ENCODE measurements around the gene SGCA. TPM values are rescaled to one million over a fixed set of nuclear protein-coding genes. Genes with fewer than 3 reads are reported as not detected.

Gene SGCA
- total and polyA plus RNA-seq, 9 of the 15 experiments (the other 6 are each of a cell fraction or from before 2014, with no cell fraction given): not detected

- TF ChIP-seq ZBTB9 (CRISPR knock-in tag; IDR thresholded peaks at IDR 0.05) (no peak), NFE2 (IDR thresholded peaks at IDR 0.05; ENCODE audit: low read depth) (no peak), RBBP5 (IDR thresholded peaks at IDR 0.05; ENCODE audit: borderline replicate concordance, insufficient read depth, low read length, poor library complexity, severe bottlenecking) (no peak), ZNF140 (CRISPR knock-in tag; IDR thresholded peaks at IDR 0.05) (no peak), ZNF589 (CRISPR knock-in tag; IDR thresholded peaks at IDR 0.05; ENCODE audit: low read depth) (no peak), ZNF143 (CRISPR knock-in tag; IDR thresholded peaks at IDR 0.05) (no peak), MXD1 (CRISPR knock-in tag; IDR thresholded peaks at IDR 0.05; ENCODE audit: borderline replicate concordance, poor library complexity, severe bottlenecking) (no peak), HDAC2 (IDR thresholded peaks at IDR 0.05) (no peak), MAFF (IDR thresholded peaks at IDR 0.05; ENCODE audit: low read length) (no peak), RBM25 (IDR thresholded peaks at IDR 0.05; ENCODE audit: low read depth, low read length, severe bottlenecking) (no peak)
- H3K9ac ChIP-seq (ENCODE audit: insufficient read depth in 1 of 2, low read depth in 2 of 2, low read length in 2 of 2): no peak overlapping the region
- no peak for ATAC-seq
- H3K9me1 ChIP-seq (ENCODE audit: control insufficient read depth, insufficient read depth, low read length): no peaks in the 10 kb centered on the region
- H4K20me1 ChIP-seq (replicated peaks; ENCODE audit: control insufficient read depth, insufficient read depth, low read length): peaks cover 7% of the 10 kb centered on the region; the same call in 1 of the 2 replicates
- no peaks in the 10 kb centered on the region for H3K36me3 ChIP-seq (ENCODE audit: control insufficient read depth, insufficient read depth, low read length)
- BruUV-seq (replicated peaks): no TSS peak
- POLR2A ChIA-PET: no interaction called here
- H3K9me3 ChIP-seq (replicated peaks; ENCODE audit: control insufficient read depth, insufficient read depth, low read depth, low read length): no peaks in the 10 kb centered on the region
- 0% methylated on average over 22 of the region's 25 CpGs for WGBS (ENCODE audit: insufficient coverage, low coverage, missing lambda C conversion rate)
- CTCF ChIA-PET (ENCODE audit: low intra/inter-chr PET ratio): interaction anchor here (0.7 kb wide), 1 partner anchor 25 kb away, joined by 3 read pairs; no protein-coding TSS in a partner anchor
- H3K4me2 ChIP-seq (ENCODE audit: insufficient read depth, low read length): no peak overlapping the region
- peaks cover 0 to 2% of the 10 kb centered on the region in 2 experiments; a peak in 1 of 5 replicates for H3K4me1 ChIP-seq (replicated peaks in 1 of 2; ENCODE audit: control insufficient read depth in 2 of 2, insufficient read depth in 2 of 2, low read length in 2 of 2)
- FAIRE-seq: no peak
- no peak for DNase-seq (ENCODE audit: extremely low read depth in 1 of 4, low spot score in 3 of 4)
- no peak overlapping the region for H3K4me3 ChIP-seq
- no peaks in the 10 kb centered on the region for H3K79me2 ChIP-seq (ENCODE audit: control insufficient read depth, insufficient read depth, low read length)
- H2AFZ ChIP-seq (ENCODE audit: low read depth, low read length): no peak overlapping the region
- intact Hi-C loops (cut with micrococcal nuclease): no loop called here
- in situ Hi-C loops (cut with MboI): no loop called here
- H3K27ac ChIP-seq (ENCODE audit: extremely low read depth, low read depth, low read length): no peak overlapping the region
- peaks cover 34 to 71% of the 10 kb centered on the region in 2 experiments; a peak in 4 of 5 replicates for H3K27me3 ChIP-seq (ENCODE audit: control insufficient read depth in 2 of 2, insufficient read depth in 2 of 2, low read length in 2 of 2)
Measured at GRCh38 chr17:50194140-50194933, 28.5 kb downstream of the SGCA start.
